GM21737 (cell line): Measurements from ENCODE around the gene SLC35F3.

ENCODE experiments used
- ATAC-seq: cut with Tn5 transposase; IDR thresholded peaks from one replicate; pipeline ENCODE4 v1.9.1; 2021; ENCODE audit warnings: mild to moderate bottlenecking, moderate library complexity; ENCODE audit not compliant: unreplicated experiment

SLC35F3 gene

DNA sequence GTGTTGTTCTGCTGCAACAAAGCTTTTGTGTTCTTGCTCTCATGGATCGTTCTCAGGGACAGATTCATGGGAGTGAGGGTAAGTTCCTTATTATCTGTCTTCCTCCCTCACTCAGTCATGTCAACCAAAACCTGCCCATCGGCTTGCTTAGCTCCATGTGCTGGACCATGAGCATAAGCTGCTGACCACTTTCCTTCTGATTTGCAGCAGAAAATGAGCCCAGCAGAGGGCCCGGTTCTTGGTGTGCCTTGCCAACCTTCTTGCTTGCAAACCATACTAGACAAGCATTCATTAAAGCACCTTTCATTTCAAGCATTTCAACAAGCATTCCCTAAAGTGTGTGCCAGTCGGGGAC is 404.7 kb downstream of the SLC35F3 start:
- no peak for ATAC-seq

DNA sequence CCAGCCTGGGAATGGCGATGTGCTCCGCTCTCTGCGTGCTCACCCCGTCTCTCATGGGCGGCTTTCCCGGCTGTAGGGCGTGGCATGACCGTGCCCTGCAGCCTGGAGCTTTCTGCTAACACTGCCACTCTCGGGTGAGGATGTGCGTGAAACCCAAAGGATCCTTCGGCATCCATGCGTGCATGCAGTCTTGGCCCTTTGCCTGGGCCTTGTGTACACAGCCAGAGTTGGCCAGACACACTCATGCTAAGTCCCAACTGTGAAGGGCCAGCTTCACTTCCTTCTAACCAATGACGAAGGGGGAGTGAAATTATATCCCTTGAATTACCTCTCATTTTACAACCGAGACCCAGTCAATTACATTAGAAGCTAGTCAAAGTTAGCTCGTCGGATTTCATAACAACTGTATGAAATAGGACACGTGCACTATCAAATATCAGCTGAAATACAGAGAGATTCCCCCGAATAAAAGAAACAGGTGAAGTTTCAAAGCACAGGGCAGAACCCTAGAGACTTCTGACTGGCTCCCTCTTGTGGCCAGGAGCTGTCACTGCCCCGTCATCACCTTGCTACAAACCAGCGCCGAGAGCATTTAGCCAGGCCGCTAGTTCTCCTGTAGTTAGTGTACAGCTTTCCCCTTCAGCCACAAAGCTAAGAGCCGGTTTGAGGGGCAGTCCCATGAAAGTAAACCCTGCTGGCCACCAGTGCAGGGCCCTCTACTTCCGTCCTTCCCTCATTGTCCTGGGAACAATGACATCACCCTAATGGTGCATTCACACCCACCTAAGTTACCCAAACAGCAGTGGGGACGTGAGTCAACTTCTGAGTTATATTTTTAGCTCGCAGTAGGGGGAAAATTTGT is 405.4 kb downstream of the SLC35F3 start:
- ATAC-seq: no peak

DNA sequence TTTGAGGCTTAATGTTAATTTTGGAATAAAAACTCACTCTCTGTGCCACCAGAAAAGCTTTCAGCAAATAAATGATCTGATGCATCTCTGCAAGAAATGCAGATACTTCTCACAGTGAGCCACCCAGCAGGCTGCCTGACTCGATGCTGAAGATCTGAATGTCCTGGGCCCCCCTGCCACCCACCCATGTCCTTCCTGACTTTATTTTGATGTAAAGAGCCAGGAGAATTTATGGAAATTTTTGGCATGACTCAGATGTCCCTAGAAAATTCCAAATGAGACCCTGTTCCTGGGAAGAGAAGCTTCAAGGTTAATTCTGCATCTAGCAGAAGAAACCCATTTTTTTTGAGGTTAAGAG is 406.0 kb downstream of the SLC35F3 start:
- ATAC-seq: no peak

DNA sequence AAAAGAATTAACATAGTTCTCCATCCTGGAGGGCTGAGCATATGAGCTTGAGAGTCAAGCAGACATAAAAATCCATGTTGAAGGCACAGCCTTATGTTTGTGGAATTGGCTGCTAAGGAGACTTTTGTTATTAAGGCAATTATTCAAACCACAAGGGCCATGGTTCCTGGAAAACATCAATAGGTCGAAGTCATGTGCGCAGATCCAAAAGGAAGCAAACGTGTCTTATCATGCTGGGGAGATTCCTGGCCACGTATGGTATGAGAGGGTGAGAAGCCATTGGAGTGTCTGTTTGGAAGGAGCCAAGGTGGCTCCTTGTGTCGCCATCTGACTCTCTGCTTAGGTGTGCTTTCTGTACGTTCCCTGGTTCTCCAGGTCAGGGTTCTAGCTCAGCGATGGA is 406.9 kb downstream of the SLC35F3 start:
- no peak for ATAC-seq

DNA sequence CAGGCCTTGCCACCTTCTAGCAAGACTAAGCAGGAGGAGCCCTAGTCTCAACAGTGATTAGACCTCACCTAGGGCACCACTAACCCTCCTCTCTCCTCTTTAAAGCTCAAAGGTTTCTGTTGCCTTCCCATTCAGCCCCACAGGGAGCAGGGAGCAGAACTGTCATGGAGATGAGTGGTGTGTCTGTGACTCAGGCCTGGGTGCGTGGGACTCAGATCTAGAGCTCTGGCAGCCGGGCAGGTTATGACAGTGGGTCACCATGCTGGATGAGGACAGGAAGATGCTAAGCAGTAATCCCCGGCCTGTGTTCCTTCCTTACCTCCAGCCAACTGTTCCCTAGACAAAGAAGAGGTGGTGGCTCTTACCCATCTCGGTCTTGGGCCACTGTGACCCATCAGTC is 408.7 kb downstream of the SLC35F3 start:
- no peak for ATAC-seq

DNA sequence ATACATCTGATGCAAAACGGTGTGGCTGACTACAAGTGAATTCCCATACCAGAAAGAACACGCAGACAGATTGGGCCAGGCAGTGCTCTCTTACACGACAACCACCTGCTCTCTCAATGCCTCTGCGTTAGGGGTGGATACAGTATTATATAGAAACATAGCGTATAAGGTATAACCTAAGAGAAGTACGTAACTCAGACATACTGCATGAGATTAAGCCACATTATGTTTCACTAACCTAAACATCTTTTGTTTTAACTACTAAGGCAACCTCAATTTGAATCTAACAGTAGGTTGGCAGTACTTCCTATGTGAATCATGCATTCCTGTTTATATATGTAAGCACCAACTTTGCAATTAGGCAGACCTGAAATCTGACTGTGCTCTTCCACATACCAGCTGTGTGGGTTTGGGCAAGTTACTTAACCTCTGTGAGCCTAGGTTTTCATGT is 410.6 kb downstream of the SLC35F3 start:
- no peak for ATAC-seq

DNA sequence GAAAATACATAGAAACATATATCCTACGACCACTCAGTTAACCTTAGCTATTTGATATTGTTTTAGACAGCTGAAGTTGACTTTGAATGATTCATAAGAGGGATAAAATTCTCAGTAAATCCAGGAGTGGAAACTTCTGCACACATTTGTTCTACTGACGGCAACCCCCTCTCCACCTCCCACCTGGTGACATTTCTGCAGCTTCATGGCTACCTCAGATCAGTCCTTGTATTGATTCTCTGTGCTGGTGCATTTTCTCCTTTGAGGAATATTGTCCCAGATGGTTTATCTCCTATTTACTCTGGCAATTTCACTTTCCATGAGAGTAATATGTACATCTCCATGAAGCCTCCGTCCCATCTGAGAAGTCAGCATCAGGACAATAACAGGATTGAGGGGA is 411.1 kb downstream of the SLC35F3 start:
- no peak for ATAC-seq

DNA sequence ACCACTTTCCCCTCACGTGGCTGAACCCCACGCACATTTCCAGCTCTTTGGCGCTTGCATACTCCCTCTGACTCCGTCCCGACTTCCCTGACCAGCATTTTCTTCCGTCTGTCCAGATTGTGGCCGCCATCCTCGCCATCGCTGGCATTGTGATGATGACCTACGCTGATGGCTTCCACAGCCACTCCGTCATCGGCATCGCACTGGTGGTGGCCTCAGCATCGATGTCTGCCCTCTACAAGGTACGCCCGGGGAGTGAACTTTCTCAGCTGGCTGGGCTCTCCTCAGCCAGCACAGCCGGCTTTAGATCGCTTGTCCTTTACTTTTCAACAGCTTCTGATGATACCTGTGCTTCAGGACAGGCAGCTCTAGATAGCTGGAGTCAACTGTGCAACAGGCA is 412.0 kb downstream of the SLC35F3 start:
- no peak for ATAC-seq

DNA sequence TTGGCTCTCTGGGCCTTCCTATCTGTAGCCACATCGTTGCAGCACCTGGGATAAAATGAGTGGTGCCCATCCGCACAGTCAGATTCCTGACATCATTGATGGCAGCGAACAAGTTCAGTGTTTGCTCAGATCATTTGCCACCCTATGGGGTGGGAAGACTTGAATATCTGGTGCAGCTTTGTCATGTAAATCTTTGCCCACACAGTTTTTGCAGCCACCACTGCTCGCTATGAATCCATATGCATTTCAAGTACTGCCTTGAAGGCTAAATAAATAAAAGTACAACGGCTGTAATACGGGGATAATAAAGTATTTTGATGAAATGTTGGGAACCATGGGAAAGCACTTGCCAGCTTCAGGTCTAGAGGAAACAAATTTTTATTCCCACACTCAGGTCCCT is 412.5 kb downstream of the SLC35F3 start:
- ATAC-seq: no peak

DNA sequence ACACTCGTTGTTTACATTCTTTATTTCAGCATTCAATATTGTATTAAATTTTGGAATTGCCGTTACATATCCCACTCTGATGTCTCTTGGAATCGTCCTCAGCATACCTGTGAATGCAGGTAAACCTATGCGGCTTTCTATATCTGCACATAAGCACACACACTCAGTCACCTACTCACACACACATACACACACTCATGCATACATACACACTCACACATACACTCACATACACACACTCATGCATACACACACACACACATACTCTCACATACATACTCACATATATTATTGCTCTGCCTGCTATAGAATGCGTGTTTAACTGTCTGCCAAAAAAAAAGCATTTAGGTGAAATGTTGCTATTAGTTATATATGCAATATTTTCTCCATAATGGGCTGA is 415.6 kb downstream of the SLC35F3 start:
- ATAC-seq: no peak

DNA sequence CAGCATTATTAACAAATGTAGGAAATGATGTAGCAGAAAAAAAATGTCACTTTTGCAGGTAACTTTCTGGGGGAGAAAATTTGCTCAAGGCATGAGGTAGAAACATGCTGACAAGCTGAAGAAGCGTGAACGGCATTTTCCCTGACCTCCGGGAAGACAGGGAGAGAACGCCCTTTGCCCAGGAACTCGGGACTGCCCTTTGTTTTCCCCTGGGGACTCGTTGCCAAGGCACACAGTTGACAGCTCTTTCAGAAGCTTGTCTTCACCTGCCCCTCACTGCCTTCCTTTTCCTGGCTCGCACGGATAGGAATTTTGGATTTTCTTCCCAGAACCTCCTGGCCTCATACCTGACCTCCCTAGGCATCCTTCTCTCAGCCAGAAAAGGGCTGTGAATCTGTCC is 416.1 kb downstream of the SLC35F3 start:
- no peak for ATAC-seq

DNA sequence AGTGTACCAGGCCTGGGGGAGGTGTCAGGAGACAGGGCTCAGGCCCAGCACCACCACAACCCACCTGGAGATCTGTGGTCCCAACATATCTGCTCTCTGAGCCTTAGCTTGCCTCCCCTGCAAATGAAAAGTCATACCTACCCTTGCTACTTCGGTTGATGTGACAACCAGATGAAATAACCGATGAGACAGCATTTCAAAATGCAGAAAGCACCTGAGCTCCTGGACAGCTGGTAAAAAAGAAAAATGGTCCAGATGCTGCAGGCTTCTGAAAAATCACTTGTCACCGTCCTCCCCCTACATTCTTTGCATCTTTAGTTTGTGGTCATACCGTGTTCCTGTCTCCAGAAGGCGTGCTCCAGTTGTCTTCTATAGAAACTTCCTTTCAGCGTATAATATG is 416.8 kb downstream of the SLC35F3 start:
- ATAC-seq: no peak

DNA sequence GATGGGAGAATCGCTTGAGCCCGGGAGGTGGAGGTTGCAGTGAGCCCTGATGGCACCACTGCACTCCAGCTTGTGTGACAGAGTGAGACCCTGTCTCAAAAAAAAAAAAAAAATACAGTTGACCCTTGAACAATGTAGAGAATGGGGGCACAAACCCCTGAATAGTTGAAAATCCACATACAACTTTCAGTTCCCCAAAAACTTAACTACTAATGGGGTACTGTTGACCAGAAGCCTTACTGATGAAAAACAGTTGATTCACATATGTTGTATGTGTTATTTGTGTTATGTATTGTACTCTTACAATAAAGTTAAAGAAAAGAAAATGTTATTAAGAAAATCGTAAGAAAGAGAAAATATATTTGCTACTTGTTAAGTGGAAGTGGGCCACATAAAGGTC is 417.6 kb downstream of the SLC35F3 start:
- no peak for ATAC-seq

DNA sequence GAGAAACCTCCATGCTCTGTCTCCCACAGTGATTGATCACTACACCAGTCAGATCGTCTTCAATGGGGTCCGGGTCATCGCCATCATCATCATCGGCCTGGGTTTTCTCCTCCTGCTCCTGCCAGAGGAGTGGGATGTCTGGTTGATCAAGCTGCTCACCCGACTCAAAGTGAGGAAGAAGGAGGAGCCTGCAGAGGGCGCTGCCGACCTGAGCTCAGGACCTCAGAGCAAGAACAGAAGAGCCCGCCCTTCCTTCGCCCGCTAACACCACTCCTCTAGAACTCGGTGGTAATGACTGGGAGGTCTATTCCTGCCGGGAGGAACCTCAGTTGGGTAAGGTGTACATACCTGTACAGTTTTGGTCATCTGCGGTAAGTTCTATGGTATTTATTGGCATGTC is 418.5 kb downstream of the SLC35F3 start:
- ATAC-seq: no peak

DNA sequence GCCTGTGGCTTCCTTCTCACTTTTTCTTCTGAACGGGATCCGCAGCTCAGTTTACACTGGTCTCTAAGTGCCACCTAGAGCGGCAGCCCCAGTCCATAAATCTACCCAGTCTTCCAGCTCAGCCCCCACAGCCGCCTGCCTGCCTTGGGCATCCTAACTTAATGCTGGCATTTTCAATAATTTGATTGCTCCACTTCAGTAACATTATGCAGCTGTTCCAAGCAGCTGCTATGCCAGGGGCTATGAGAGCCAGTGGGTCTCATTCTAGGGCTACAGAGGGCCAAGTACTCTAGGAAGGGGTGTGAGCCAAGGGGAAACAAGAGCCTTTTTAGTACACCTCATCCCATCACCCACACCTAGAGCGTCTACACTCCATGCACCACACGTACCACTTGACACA is 420.3 kb downstream of the SLC35F3 start:
- ATAC-seq: no peak

DNA sequence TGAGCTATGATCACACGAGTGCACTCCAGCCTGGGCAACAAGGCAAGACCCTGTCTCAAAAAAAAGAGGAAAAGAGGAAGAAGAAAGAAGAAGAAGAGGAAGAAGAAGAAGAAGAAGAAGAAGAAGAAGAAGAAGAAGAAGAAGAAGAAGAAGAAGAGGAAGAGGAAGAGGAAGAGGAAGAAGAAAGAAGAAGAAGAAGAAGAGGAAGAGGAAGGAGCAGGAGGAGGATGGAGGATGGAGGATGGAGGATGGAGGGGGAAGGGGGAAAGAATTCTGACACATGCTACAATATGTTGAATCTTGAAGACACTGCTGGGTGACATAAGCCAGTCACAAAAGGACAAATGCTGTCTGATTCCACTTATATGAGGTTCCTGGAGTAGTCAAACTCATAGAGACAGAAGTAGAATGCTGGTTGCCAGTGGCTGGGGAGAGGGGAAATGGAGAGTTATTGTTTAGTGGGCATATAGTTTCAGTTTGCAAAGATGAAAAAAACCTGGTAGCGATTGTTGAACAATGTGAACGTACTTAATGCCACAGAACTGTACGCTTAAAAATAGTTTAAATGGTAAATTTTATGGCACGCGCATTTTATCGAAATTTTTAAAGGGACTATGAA is 421.5 kb downstream of the SLC35F3 start:
- ATAC-seq: no peak

DNA sequence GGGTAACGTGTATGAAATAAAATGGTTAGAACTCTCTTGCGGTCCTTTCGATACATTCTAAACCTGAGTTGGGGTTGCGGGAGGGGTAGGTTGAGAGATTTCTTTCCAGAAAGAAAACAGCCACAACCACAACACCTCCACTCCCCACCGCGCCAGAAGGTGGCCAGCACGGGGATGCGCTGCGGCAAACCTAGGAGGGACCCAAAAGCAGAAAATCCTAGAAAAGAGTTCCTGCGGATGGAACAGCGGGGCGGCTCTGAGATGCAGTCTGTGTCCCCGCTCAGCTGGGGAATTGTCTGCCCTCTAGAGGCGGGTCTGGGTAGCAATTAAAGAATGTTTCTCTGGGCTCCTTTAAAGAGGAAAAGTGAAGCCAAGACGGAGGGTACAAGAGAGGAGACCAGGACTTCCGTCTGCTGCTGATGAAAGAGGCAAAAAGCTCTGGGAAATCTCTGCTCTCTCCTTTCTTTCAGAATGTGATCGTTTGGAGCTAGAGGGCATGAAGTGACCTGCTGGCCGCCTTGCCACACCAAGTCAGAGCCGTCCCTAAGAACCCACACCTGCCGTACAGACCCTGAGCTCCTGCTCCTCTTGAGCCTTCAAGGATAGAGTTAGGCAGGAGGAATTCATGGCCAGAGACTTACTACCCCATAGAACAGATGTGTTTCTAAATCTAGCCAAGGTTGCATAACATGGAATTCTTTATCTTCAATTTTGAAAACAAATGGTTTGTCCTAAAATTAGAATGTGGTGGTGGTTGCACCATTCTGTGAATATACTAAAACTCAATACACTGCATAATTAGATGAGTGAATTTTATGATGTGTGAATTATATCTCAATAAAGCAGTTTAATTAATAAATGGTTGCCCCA is 422.3 kb downstream of the SLC35F3 start:
- peak; percentile 78 for ATAC-seq

DNA sequence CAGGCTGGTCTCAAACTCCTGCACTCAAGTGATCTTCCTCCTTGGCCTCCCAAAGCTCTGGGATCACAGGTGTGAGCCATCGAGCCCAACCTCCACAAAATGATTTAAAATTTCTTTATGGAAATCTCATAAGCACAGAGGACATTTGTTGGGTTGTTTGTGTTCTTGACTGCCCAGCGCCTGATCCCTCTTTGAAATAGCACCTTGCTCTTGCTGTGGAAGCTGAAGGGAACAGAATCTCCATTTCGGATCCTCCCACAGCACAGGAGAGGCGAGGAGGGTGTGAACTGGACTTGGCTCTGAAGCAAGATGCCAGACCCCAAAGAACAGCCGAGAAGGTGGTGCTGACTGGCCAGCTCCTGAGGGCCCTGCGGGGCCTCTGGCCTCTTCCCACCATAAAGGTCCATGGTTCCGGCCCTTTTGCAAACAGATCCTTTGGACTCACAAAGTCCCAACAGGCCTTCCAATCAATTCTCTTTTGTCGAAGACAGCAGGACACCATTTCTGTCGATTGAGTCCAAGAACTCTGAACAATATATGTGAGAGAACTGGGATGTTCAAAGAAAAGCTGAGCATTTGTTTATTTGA is 423.2 kb downstream of the SLC35F3 start:
- ATAC-seq: no peak

DNA sequence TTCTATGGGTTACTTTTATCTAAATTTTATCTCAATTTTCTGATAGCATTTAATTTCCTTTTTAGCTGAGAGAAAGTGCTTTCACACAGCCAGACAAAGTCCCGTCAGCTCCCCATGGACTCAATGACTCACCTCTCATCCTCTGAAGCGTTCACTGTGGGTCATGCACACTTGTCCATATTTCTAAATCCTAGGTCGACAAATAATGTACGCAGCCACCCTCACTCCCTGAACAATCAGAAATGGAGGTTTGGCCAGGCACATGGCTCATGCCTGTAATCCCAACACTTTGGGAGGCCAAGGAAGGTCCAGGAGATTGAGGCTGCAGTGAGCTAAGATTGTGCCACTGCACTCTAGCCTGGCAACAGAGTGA is 426.4 kb downstream of the SLC35F3 start:
- no peak for ATAC-seq

DNA sequence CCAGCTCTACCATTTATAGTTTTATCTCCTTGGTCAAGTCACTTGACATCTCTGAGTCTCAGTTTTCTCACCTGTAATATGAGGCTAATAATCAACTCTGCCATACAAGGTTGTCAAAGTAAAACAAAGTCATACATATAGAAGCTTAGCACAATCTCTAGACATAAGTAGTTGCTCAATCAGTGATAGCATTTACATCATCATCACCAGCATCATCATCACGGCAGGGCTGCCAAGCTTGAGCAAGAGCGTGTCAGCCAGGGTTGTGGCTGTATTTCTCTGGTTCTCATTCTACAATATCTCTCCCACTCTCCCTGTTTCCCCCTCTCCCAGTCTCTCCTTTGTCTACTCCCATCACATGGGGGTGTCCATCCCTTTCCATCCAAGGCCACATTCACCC is 427.0 kb downstream of the SLC35F3 start:
- no peak for ATAC-seq

DNA sequence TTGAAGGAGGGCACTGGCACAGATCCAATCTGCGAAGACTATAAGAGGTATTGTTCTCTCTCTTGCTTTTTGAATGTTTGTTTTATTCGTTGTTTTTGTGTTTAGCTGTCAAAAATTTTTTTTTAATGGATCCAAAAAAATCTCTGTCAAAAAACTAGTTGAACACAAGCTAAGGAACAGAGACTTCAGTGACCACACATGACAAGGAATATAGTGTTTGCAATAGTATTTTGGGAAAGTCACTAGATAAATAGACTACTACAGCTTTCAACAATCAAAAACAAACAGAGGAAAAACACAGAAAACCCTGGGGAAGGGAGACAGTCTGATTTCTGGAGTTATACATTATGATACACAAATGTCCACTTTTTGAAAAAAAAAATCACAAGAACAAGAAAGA is 431.9 kb downstream of the SLC35F3 start:
- no peak for ATAC-seq
